Eye (tissue), 1 donor: ENCODE results near the gene TMPRSS2.

Experiments used
- DNase-seq: peaks from one replicate; pipeline ENCODE4 v3.0.0-alpha.2; 2015

Gene TMPRSS2

DNA sequence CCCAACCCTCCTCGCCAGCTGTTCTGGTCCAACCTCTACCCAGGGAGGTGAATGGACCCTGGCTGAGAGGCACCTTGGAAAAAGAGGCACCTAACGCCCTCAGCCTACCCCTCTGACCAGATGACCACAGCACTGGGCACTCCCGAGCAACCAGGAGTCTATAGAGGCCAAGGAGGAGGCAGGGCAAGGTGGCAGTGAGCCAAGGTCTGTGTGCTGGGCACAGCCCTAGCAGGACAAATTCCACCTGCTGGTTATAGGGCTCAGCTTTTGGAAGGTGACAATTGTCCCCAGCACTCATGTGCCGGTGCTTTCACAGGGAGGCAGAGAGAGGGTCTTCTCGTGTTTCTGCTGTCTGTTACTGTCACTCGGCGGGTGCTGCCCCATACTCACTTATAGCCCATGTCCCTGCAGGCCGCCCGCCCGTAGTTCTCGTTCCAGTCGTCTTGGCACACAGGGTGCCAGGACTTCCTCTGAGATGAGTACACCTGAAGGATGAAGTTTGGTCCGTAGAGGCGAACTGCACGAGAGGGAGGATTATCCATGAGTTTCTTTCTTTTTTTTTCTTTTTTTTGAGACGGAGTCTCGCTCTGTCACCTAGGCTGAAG lies 27.8 kb downstream of the TMPRSS2 start:
- DNase-seq: no peak

DNA sequence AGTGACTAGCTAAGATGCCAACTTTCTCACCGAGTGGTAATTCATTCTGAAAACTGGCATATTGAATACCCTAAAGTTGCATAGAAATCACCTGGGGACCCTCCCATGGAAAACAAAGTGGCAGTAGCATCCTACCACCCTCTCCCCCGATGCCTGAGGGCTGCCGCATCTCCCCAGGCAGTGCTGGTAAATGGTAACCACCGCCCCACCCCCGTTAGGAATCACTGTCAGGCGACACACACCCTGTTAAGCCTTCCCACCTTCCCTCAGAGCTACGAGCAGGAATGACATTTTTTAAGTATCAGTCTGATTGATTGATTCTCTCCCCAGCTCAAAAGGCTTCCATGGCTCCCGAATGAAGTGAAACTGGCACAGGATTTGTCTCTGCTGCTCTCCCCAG lies 28.3 kb downstream of the TMPRSS2 start:
- DNase-seq: no peak

- DNase-seq: no peak
Measured at GRCh38 chr21:41478319-41479177, 29.4 kb downstream of the TMPRSS2 start.

GRCh38 chr21:41477641-41478318 lies 30.2 kb downstream of the TMPRSS2 start:
- no peak for DNase-seq

DNA sequence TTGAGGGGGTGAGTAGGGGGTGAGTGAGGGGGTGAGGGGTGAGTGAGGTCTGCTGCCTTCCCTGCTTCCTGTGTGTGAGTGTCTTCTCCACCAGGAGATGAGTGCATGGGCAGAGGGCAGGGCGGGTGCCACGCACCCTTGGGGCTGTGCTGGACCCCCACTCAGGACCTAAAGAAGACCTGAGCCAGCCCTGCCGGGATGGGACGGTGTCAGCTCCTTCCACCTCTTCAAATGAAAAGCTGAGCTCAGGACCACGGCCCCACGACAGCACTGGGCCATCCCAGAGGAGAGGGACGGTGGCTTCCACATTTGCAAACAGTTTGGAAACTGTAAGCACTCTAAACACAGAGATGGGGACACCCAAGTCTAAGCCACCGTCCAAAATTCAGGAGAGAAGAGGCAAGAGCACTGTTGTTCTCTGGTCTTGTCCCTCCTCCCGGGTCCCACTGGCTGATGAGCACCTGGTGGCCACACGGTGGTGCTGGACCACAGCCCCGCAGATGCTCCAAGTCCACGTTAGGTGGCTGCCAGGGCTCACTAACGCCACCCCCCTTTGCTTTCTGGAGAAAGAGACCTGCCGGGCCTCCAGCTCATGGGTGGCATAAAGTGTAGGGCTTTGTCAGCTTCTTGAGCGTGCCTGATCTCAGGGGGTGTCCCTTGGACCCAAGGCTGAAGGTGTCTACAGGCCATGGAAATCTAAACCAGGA lies 32.1 kb downstream of the TMPRSS2 start:
- DNase-seq: no peak

GRCh38 chr21:41472753-41473548 lies 35.0 kb downstream of the TMPRSS2 start:
- DNase-seq: no peak

DNA sequence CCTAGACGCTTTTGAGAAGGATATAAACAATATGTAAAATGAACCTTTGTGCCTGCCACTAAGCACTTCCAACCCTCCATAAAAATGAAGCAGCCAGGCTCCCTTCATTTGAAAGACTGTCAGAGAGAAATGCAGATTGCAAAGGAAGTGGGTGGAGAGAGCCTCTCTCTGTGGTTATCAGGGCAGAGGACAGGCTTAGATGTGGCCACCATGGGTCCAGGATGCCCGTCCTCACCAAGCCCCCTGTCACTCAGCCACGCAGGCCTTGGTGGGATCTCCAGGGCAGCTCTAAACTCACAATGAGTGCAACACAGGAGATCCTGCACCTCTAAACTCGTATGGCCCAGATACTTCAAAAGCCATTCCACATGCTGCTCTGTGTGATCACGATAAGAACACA lies 37.9 kb downstream of the TMPRSS2 start:
- no peak for DNase-seq

DNA sequence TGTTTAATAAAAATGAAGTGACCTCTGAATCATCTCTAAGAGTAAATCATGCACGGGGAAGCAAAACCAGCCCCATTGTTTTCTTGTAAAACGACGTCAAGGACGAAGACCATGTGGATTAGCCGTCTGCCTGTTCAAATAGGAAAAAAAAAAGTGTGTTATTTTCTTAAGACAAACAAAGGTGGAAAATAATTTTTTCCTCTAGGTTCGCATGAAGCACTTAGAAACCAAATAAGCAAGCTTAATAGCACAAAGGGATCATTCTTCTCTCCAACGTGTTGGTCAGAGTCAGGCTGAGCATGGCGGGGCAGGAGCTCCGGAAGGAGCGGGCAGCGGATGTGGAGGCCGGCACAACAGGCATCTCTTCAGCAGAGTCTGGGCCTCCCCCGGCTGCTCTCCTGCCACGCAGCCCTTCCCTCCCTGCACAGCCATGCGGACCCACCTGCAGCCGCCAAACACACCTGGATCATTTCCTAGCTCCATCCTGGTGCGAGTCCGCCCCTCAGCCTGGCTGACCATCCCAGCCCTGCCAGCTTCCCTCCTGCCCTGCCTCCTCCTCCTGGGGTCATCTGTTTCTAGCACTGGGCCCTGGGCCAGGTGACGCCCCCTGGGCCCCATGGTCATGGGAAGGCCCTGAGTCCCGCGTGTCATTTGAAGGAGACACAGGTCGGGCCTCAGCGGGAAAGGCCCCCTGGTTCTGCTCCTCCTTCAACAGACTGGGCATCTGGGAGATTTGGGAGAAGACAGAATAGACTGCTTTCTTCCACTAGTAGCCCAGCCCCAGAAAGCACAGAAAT lies 41.7 kb downstream of the TMPRSS2 start:
- no peak for DNase-seq

DNA sequence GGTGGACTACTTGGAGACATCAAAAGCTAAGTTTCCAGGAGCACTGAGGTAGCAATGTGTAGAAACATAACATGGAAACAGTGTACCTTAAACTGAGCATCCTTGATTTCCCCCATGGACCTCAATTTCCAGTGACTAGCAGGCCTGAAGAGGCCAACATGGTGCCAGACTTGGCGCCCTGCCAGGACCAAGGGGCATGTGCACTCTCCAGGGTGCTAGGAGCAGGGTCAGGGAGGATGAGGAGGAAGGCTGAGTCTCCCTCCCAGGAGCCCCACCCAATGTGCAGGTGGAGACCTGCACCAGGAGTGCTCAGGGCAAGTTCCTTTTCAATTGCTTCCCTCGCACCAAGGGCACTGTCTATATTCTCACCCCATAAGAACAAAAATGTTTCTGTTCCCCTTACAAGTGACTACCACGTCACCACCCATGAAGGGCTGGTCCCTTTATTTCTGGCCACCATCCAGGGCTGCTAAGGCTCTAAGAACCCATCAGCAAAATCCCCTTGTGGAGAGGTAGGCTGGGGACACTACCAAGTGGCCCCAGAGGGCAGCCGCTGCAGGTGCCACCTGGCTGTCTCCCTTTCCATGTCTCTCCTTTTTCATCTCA lies 42.7 kb downstream of the TMPRSS2 start:
- no peak for DNase-seq

- DNase-seq: peak; percentile 76
Measured at GRCh38 chr21:41460578-41461527, 47.1 kb downstream of the TMPRSS2 start.

- DNase-seq: no peak
Measured at GRCh38 chr21:41459884-41460534, 47.9 kb downstream of the TMPRSS2 start.

DNA sequence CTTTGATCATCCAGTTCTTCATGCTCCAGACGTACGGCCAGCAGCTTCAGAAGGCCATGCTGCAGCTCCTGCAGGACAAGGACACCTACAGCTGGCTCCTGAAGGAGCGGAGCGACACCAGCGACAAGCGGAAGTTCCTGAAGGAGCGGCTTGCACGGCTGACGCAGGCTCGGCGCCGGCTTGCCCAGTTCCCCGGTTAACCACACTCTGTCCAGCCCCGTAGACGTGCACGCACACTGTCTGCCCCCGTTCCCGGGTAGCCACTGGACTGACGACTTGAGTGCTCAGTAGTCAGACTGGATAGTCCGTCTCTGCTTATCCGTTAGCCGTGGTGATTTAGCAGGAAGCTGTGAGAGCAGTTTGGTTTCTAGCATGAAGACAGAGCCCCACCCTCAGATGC lies 49.4 kb downstream of the TMPRSS2 start:
- no peak for DNase-seq

- DNase-seq: no peak
Measured at GRCh38 chr21:41458121-41458520, 49.8 kb downstream of the TMPRSS2 start.

DNA sequence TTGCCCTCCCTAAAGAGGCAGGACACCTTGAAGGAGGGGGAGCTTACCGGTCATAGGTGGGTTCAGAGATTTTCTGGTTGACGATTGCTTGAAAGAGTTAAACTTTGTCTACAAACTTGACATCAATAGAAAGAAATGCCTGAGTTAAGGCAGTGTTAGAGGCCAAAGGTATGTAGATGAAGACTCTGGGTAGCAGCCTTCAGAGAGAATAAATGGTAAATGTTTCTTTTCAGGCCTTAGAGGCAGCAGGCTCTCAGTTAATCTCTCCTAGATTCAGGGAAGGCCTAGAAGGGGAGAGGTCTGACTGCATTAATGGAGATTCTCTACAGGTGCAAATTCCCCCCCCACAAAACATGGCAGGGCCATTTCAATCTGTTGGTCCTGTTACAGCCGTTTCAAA lies 54.2 kb downstream of the TMPRSS2 start:
- DNase-seq: no peak

DNA sequence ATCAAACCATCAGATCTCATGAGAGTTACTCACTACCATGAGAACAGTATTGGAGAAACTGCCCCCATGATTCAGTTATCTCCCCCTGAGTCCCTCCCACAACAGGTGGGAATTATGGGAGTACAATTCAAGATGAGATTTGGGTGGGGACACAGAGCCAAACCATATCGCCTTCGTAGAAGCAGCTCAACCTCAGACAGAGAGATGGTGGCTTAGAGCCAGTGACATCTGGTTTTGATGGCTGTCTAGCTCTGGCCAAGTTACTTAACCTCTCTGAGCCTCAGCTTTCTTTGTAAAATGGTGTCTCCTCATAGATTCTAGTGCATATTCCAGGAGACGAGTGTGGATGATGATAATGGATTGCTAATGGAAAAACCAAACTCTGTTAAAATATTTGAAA lies 54.8 kb downstream of the TMPRSS2 start:
- no peak for DNase-seq

GRCh38 chr21:41451753-41452676 lies 55.9 kb downstream of the TMPRSS2 start:
- DNase-seq: no peak

DNA sequence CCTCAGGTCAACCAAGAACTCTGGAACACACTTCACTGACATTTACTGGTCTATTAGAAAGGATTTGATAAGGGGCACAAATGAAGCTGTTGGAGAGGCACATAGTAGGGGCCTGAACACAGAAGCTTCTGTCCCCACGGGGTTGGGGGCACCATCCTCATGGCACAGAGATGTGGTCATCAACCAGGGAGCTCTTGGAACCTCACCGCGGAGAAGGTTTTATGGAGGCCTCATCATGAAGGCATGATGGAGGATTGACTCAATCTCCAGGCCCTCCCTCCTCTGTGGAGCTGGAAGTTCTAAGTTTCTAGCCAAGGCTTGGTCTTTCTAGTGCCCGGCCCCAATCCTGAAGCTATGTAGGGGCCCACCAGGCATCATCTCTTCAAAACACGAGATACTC lies 58.3 kb downstream of the TMPRSS2 start:
- no peak for DNase-seq

DNA sequence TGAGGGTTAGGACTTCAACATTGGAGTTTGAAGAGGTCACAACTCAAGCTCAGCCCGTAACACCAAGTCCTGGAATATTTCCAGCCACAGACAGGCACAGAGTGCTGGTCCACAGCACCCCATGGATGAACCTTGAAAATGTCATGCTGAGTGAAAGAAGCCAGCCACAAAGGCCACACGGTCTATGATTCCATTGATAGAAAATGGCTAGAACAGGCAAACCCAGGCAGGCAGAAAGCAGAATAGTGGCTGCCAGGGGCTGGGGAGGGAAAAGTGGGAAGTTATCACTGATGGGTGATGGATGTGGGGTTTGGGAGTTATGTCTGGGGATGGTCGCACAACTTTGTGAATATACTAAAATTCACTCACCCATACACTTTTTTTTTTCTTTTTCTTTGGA lies 60.6 kb downstream of the TMPRSS2 start:
- no peak for DNase-seq
